AG04450 (cell line): ENCODE measurements around the gene CHST2. TPM values are rescaled to one million over a fixed set of nuclear protein-coding genes. Genes with fewer than 3 reads are reported as not detected.

Experiments used
- CTCF ChIA-PET: fragments of 300-600, 350-600 bp; formaldehyde crosslinking; extraction: SDS; loops from one replicate; lab custom pipeline; 2022; ENCODE audit warnings: antibody characterized with exemption, inconsistent platforms; lab: Charles Lee
- POLR2A ChIA-PET: fragments of 350-600 bp; formaldehyde crosslinking; extraction: SDS; loops from one replicate; lab custom pipeline; 2021; ENCODE audit warnings: antibody characterized with exemption, inconsistent platforms; lab: Yijun Ruan, JAX
- DNase-seq: peaks from one replicate; pipeline ENCODE4 v3.0.0-alpha.2; 2011; ENCODE audit warnings: low read depth, low spot score
- H3K27ac ChIP-seq: one replicate; pipeline ENCODE4 v1.5.1; 2012; ENCODE audit warnings: low read depth, low read length, control low read depth
- H3K27me3 ChIP-seq: one replicate; pipeline ENCODE4 v1.6.0; 2012; ENCODE audit warnings: low read length; ENCODE audit not compliant: control insufficient read depth, insufficient read depth
- H3K4me3 ChIP-seq: 2 replicates; pipeline ENCODE4 v1.5.1; 2011; ENCODE audit warnings: mild to moderate bottlenecking, low read depth, low read length, control low read depth
- H3K9me3 ChIP-seq: 2 replicates; pipeline ENCODE4 v1.5.1; 2012; ENCODE audit warnings: low read length; ENCODE audit not compliant: control insufficient read depth, insufficient read depth
- CTCF ChIP-seq: IDR thresholded peaks from 2 replicates; pipeline ENCODE4 v1.5.1; 2011; ENCODE audit warnings: low read depth, low read length, control low read depth, inconsistent platforms
- polyA plus RNA-seq: library from polyadenylated mRNA; depleted of rRNA; stranded (reverse); fragments of >200 nt; gene quantifications from 2 replicates; pipeline ENCODE4 v1.2.3, GENCODE V29; 2011

CHST2 gene
- polyA plus RNA-seq, 1 experiment: 0.26 TPM

GRCh38 chr3:143166376-143166775, 46.8 kb downstream of the CHST2 start:
- no peaks in the 10 kb centered on the region for H3K27me3 ChIP-seq
- POLR2A ChIA-PET: no interaction called here
- CTCF ChIA-PET: interaction anchor here (0.9 to 1.3 kb wide), 2 partner anchors 45 to 337 kb away, joined by 3 to 4 read pairs; no protein-coding TSS in a partner anchor

GRCh38 chr3:143167969-143168854, 48.6 kb downstream of the CHST2 start:
- Histone ChIP-seq H3K27ac (no peak overlapping the region), H3K27me3 (no peaks in the 10 kb centered on the region), H3K4me3 (no peak overlapping the region), H3K9me3 (no peaks in the 10 kb centered on the region)
- no peak for TF ChIP-seq CTCF
- CTCF ChIA-PET: interaction anchor here (0.6 kb wide), 1 partner anchor 10 kb away, joined by 4 read pairs; no protein-coding TSS in a partner anchor
- POLR2A ChIA-PET: no interaction called here
- no peak for DNase-seq

More at GRCh38 chr3:143166376-143166775, 46.8 kb downstream of the CHST2 start:
- no peaks in the 10 kb centered on the region for H3K9me3 ChIP-seq
- no peak overlapping the region for H3K4me3 ChIP-seq
- no peak for TF ChIP-seq CTCF
- DNase-seq: no peak
- no peak overlapping the region for H3K27ac ChIP-seq

GRCh38 chr3:143168855-143169192, 49.3 kb downstream of the CHST2 start:
- CTCF ChIA-PET: interaction anchor here (0.6 kb wide), 1 partner anchor 10 kb away, joined by 4 read pairs; no protein-coding TSS in a partner anchor

GRCh38 chr3:143170074-143170473, 50.5 kb downstream of the CHST2 start:
- ChIA-PET CTCF (no interaction called here), POLR2A (no interaction called here)
- no peak for TF ChIP-seq CTCF
- Histone ChIP-seq H3K27ac (no peak overlapping the region), H3K27me3 (no peaks in the 10 kb centered on the region), H3K9me3 (0 out of 2 replicates have a peak, but pooled peaks cover 3% of the 10 kb centered on the region), H3K4me3 (no peak overlapping the region)
- DNase-seq: no peak

More at GRCh38 chr3:143168855-143169192, 49.3 kb downstream of the CHST2 start:
- Histone ChIP-seq H3K9me3 (0 out of 2 replicates have a peak, but pooled peaks cover 2% of the 10 kb centered on the region), H3K27ac (no peak overlapping the region), H3K27me3 (no peaks in the 10 kb centered on the region), H3K4me3 (no peak overlapping the region)
- POLR2A ChIA-PET: no interaction called here
- no peak for TF ChIP-seq CTCF
- DNase-seq: no peak

GRCh38 chr3:143170676-143171075, 51.1 kb downstream of the CHST2 start:
- Histone ChIP-seq H3K27me3 (no peaks in the 10 kb centered on the region), H3K27ac (no peak overlapping the region), H3K4me3 (no peak overlapping the region), H3K9me3 (0 out of 2 replicates have a peak, but pooled peaks cover 3% of the 10 kb centered on the region)
- ChIA-PET CTCF (no interaction called here), POLR2A (no interaction called here)
- TF ChIP-seq CTCF: no peak
- DNase-seq: no peak
